ENCODE data around the gene SPTLC1. TPM values are rescaled to one million over a fixed set of nuclear protein-coding genes. Genes with fewer than 3 reads are reported as not detected.

Gene SPTLC1
- total RNA-seq, 1 experiment from 2014 or later = 47.3 TPM

DNA sequence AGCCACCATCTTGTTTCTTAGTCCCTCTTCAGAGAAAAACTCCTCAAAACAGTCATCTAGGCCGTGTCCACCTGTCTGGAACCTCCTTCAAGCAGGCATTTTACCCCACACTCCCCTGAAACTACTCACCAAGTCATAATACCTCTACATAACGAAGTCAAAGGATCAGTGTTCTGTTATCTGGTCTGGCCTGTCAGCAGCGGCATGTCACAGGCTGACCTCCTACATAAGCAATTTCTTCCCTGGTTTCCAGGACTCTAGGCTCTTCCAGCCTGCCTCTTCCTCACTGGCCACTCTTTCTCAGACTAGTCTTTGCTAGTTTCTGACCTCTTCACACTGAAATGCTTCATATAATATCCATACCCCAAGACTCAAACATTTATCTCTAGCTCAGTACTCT lies 72.2 kb downstream of the SPTLC1 start:
- H3K36me3 ChIP-seq (ENCODE audit: insufficient read depth, low read length) = peaks cover 56% of the 10 kb centered on the region
- H3K27me3 ChIP-seq (ENCODE audit: low read length) = no peaks in the 10 kb centered on the region
- peaks cover 10% of the 10 kb centered on the region for H3K9me3 ChIP-seq (ENCODE audit: low read length)
- H3K4me3 ChIP-seq (ENCODE audit: low read length) = no peak overlapping the region
- H3K9me2 ChIP-seq (replicated peaks; ENCODE audit: insufficient read depth, low read length) = no peaks in the 10 kb centered on the region
- H4K20me1 ChIP-seq (ENCODE audit: insufficient read depth, low read depth, low read length) = no peaks in the 10 kb centered on the region
- H3K27ac ChIP-seq (ENCODE audit: low read length) = no peak overlapping the region
- no peak for DNase-seq
- H2AFZ ChIP-seq (ENCODE audit: low read length) = no peak overlapping the region
- H3K4me1 ChIP-seq (ENCODE audit: low read length) = no peaks in the 10 kb centered on the region
- H3K4me2 ChIP-seq (ENCODE audit: low read depth, low read length, poor library complexity, severe bottlenecking) = no peak overlapping the region
- no peak overlapping the region for H3K9ac ChIP-seq (ENCODE audit: low read length)
- no peaks in the 10 kb centered on the region for H3K79me2 ChIP-seq (ENCODE audit: low read length)

DNA sequence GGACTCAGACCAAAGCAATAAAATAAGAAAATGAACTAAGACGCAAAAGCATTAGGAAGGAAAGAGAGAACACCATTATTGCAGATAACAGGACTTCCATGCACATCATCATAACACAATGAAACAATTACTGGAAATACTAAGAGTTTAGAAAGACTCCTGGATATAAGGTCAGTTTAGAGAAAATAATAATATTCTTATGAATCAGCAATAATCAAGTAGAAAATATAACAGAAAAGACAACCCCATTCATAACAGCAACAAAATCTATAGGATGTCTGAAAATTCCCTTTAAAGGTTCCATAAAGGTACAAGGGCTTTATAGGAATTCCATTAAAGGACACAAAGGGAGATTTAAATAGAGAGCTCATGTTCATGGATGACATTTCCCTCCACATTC lies 73.0 kb downstream of the SPTLC1 start:
- Histone ChIP-seq H4K20me1 (ENCODE audit: insufficient read depth, low read depth, low read length) (no peaks in the 10 kb centered on the region), H3K36me3 (ENCODE audit: insufficient read depth, low read length) (peaks cover 56% of the 10 kb centered on the region), H3K9me3 (ENCODE audit: low read length) (peaks cover 10% of the 10 kb centered on the region)

DNA sequence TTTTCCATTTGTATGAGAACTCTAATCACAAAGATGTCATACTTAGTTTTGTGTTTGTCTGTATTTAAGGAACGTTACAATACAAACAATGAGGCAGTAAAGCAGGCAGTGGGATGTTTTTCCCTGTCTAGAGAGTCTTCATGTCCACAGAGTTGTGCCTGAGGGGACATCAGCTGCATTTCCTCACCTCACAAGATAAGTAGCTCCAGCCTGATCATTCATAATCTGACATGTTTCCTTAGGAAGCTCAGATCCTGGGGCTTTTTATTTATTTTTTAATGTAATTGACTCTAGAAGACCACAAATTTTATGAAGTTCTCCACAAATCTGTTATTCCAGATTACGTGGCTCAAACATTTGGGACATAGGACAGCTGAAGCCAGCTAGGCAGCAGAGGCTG lies 78.5 kb downstream of the SPTLC1 start:
- Histone ChIP-seq H3K9ac (ENCODE audit: low read length) (no peak overlapping the region), H3K4me2 (ENCODE audit: low read depth, low read length, poor library complexity, severe bottlenecking) (no peak overlapping the region), H4K20me1 (ENCODE audit: insufficient read depth, low read depth, low read length) (no peaks in the 10 kb centered on the region), H3K79me2 (ENCODE audit: low read length) (no peaks in the 10 kb centered on the region), H2AFZ (ENCODE audit: low read length) (no peak overlapping the region), H3K9me3 (ENCODE audit: low read length) (peaks cover under 1% of the 10 kb centered on the region), H3K4me3 (ENCODE audit: low read length) (no peak overlapping the region), H3K9me2 (replicated peaks; ENCODE audit: insufficient read depth, low read length) (no peaks in the 10 kb centered on the region), H3K4me1 (ENCODE audit: low read length) (no peaks in the 10 kb centered on the region), H3K27ac (ENCODE audit: low read length) (no peak overlapping the region), H3K27me3 (ENCODE audit: low read length) (no peaks in the 10 kb centered on the region), H3K36me3 (ENCODE audit: insufficient read depth, low read length) (peaks cover 4% of the 10 kb centered on the region)
- no peak for DNase-seq

More for the DNA sequence above, 73.0 kb downstream of the SPTLC1 start:
- H3K27ac ChIP-seq (ENCODE audit: low read length) = no peak overlapping the region
- DNase-seq = no peak
- H3K4me3 ChIP-seq (ENCODE audit: low read length) = no peak overlapping the region
- H3K9me2 ChIP-seq (replicated peaks; ENCODE audit: insufficient read depth, low read length) = no peaks in the 10 kb centered on the region
- H3K79me2 ChIP-seq (ENCODE audit: low read length) = no peaks in the 10 kb centered on the region
- H3K27me3 ChIP-seq (ENCODE audit: low read length) = no peaks in the 10 kb centered on the region
- no peaks in the 10 kb centered on the region for H3K4me1 ChIP-seq (ENCODE audit: low read length)
- H3K9ac ChIP-seq (ENCODE audit: low read length) = no peak overlapping the region
- H3K4me2 ChIP-seq (ENCODE audit: low read depth, low read length, poor library complexity, severe bottlenecking) = no peak overlapping the region
- H2AFZ ChIP-seq (ENCODE audit: low read length) = no peak overlapping the region

DNA sequence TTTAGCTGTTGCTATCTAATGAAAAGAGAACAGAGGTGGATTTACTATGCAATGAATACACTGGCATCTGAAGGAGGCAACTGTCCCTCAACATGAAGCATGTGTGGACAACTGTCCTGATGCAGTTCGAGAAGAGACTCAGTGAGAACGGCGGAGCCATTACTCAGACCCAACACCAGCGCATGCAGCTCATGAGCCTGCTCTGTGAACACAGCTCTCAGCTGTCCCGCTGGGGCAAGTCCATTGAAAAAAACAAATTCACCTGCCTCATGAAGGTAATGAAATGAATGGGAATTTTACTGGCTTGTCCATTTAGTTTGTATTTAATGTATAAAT lies 78.8 kb downstream of the SPTLC1 start:
- H3K4me3 ChIP-seq (ENCODE audit: low read length) = no peak overlapping the region

DNA sequence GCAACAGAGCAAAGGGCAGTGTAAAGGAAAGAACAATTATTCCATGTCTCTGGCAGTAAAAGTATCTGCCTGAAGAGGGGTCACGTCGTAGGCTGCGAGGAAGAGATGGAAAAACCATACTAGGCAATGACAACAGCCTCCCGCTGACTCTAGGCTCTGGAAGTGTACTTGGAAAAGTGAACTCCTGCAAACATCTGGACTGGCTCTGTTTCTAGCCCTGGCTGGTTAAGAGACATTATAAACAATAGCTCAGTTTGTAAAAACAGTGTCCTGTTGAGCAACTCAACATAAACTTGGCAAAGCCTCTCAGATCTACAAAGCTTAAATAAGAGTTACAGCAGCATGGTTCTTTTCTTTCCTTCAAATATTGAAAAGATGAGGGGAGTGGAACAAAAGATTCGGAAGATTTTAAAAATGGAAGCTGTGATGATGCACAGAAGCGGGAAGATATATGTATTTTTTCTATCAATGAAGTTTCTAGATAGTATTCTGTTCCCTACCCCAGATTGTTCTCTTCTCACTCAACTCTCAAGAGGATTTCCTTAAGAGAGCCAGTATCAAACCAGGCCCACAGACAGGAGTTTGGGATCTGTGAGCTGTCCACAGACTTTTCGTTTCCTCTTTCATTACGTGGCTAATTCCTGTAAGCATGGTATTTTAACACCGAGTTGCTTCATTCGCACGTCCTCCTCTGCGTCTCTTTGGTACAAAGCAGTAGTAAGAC lies 79.4 kb downstream of the SPTLC1 start:
- H4K20me1 ChIP-seq (ENCODE audit: insufficient read depth, low read depth, low read length) = no peaks in the 10 kb centered on the region
- H3K9ac ChIP-seq (ENCODE audit: low read length) = no peak overlapping the region
- H3K79me2 ChIP-seq (ENCODE audit: low read length) = no peaks in the 10 kb centered on the region
- H3K36me3 ChIP-seq (ENCODE audit: insufficient read depth, low read length) = no peaks in the 10 kb centered on the region; the same call in 1 of the 2 replicates
- H3K9me2 ChIP-seq (replicated peaks; ENCODE audit: insufficient read depth, low read length) = no peaks in the 10 kb centered on the region
- H3K27ac ChIP-seq (ENCODE audit: low read length) = no peak overlapping the region
- H3K4me1 ChIP-seq (ENCODE audit: low read length) = no peaks in the 10 kb centered on the region
- no peak for DNase-seq
- no peak overlapping the region for H3K4me3 ChIP-seq (ENCODE audit: low read length)
- no peaks in the 10 kb centered on the region for H3K27me3 ChIP-seq (ENCODE audit: low read length)
- H3K9me3 ChIP-seq (ENCODE audit: low read length) = no peaks in the 10 kb centered on the region
- H3K4me2 ChIP-seq (ENCODE audit: low read depth, low read length, poor library complexity, severe bottlenecking) = no peak overlapping the region
- no peak overlapping the region for H2AFZ ChIP-seq (ENCODE audit: low read length)

More for the DNA sequence above, 78.8 kb downstream of the SPTLC1 start:
- Histone ChIP-seq H3K27me3 (ENCODE audit: low read length) (no peaks in the 10 kb centered on the region), H2AFZ (ENCODE audit: low read length) (no peak overlapping the region), H3K4me2 (ENCODE audit: low read depth, low read length, poor library complexity, severe bottlenecking) (no peak overlapping the region), H3K9ac (ENCODE audit: low read length) (no peak overlapping the region), H4K20me1 (ENCODE audit: insufficient read depth, low read depth, low read length) (no peaks in the 10 kb centered on the region), H3K9me2 (replicated peaks; ENCODE audit: insufficient read depth, low read length) (no peaks in the 10 kb centered on the region), H3K36me3 (ENCODE audit: insufficient read depth, low read length) (peaks cover under 1% of the 10 kb centered on the region; the same call in 1 of the 2 replicates), H3K9me3 (ENCODE audit: low read length) (no peaks in the 10 kb centered on the region), H3K79me2 (ENCODE audit: low read length) (no peaks in the 10 kb centered on the region), H3K27ac (ENCODE audit: low read length) (no peak overlapping the region), H3K4me1 (ENCODE audit: low read length) (no peaks in the 10 kb centered on the region)
- DNase-seq = no peak

DNA sequence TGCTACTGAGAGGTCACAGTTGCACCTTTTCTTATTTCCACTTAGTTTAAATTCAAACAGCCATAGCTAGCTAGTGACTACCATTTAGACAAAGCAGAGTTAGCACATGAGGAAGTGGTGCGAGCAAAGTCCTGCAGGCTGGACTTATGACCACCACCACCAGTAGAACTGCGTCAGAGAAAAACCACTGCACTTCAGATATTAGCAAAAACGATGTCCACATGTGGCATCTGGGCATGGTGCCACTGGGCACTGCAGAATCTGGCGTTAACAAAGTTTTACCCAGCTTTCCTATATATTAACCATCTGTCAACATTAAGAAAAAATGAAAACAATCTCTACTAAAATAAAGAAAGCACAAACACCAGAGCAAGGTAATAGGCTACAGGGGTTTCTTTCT lies 80.1 kb downstream of the SPTLC1 start:
- H3K9me3 ChIP-seq (ENCODE audit: low read length) = no peaks in the 10 kb centered on the region
- no peak overlapping the region for H2AFZ ChIP-seq (ENCODE audit: low read length)
- no peaks in the 10 kb centered on the region for H3K4me1 ChIP-seq (ENCODE audit: low read length)
- H3K4me3 ChIP-seq (ENCODE audit: low read length) = no peak overlapping the region
- no peaks in the 10 kb centered on the region for H3K79me2 ChIP-seq (ENCODE audit: low read length)
- H3K27ac ChIP-seq (ENCODE audit: low read length) = no peak overlapping the region
- H3K9ac ChIP-seq (ENCODE audit: low read length) = no peak overlapping the region
- H3K4me2 ChIP-seq (ENCODE audit: low read depth, low read length, poor library complexity, severe bottlenecking) = no peak overlapping the region
- no peaks in the 10 kb centered on the region for H4K20me1 ChIP-seq (ENCODE audit: insufficient read depth, low read depth, low read length)
- DNase-seq = no peak
- no peaks in the 10 kb centered on the region; the same call in 1 of the 2 replicates for H3K36me3 ChIP-seq (ENCODE audit: insufficient read depth, low read length)
- no peaks in the 10 kb centered on the region for H3K9me2 ChIP-seq (replicated peaks; ENCODE audit: insufficient read depth, low read length)
- H3K27me3 ChIP-seq (ENCODE audit: low read length) = no peaks in the 10 kb centered on the region

DNA sequence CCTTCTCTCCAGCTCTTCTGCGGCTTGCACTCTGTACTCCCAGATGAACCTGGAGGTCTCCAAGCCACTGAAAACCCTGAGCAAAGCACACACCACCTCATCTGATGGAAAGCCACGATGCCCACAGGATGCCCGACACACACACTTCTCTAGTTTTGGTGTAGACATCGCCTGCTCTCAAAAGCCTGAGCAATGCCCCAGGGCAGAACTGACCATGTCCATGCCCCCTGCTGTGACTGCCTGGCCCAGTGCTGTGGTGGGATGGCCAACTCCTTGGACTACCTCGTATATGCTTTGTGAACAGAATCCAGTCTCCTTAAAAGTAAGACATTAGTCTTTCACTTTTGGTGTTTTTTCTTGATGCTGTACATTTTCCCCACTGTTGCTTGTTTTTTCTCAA lies 81.2 kb downstream of the SPTLC1 start:
- Histone ChIP-seq H3K27ac (ENCODE audit: low read length) (no peak overlapping the region), H3K79me2 (ENCODE audit: low read length) (no peaks in the 10 kb centered on the region), H3K4me1 (ENCODE audit: low read length) (no peaks in the 10 kb centered on the region), H3K4me2 (ENCODE audit: low read depth, low read length, poor library complexity, severe bottlenecking) (no peak overlapping the region), H3K36me3 (ENCODE audit: insufficient read depth, low read length) (no peaks in the 10 kb centered on the region; the same call in 1 of the 2 replicates), H3K27me3 (ENCODE audit: low read length) (no peaks in the 10 kb centered on the region), H3K9me2 (replicated peaks; ENCODE audit: insufficient read depth, low read length) (no peaks in the 10 kb centered on the region), H2AFZ (ENCODE audit: low read length) (no peak overlapping the region), H4K20me1 (ENCODE audit: insufficient read depth, low read depth, low read length) (no peaks in the 10 kb centered on the region), H3K4me3 (ENCODE audit: low read length) (no peak overlapping the region), H3K9me3 (ENCODE audit: low read length) (no peaks in the 10 kb centered on the region), H3K9ac (ENCODE audit: low read length) (no peak overlapping the region)
- DNase-seq = no peak

DNA sequence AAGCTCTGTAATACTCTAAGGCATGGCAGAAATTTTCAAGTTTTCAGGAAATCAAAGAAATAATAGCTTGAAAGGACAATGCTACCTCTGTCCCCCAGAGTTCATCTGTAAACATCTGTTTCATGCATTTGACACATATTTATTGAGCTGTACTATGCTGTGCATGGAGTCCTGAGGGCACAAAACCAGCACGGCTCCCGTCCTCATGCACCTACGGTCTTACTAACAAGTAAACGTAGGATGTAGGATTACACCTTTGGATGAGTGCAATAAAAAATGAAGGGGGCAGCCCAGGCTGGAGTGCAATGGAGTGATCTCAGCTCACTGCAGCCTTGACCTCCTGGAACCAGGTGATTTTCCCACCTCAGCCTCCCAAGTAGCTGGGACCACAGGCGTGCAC lies 81.9 kb downstream of the SPTLC1 start:
- no peak for DNase-seq
- Histone ChIP-seq H3K36me3 (ENCODE audit: insufficient read depth, low read length) (no peaks in the 10 kb centered on the region; the same call in 1 of the 2 replicates), H3K9ac (ENCODE audit: low read length) (no peak overlapping the region), H3K27me3 (ENCODE audit: low read length) (no peaks in the 10 kb centered on the region), H3K4me1 (ENCODE audit: low read length) (no peaks in the 10 kb centered on the region), H3K79me2 (ENCODE audit: low read length) (no peaks in the 10 kb centered on the region), H3K9me3 (ENCODE audit: low read length) (no peaks in the 10 kb centered on the region), H3K27ac (ENCODE audit: low read length) (no peak overlapping the region), H4K20me1 (ENCODE audit: insufficient read depth, low read depth, low read length) (no peaks in the 10 kb centered on the region), H2AFZ (ENCODE audit: low read length) (no peak overlapping the region), H3K4me2 (ENCODE audit: low read depth, low read length, poor library complexity, severe bottlenecking) (no peak overlapping the region), H3K4me3 (ENCODE audit: low read length) (no peak overlapping the region), H3K9me2 (replicated peaks; ENCODE audit: insufficient read depth, low read length) (no peaks in the 10 kb centered on the region)
